IMR-90 (cell line): ENCODE data around the gene FGA. TPM values are rescaled to one million over a fixed set of nuclear protein-coding genes. Genes with fewer than 3 reads are reported as not detected.

Experiments
- ATAC-seq: fragments of 200-7000 bp; cut with Tn5 transposase; 2 replicates; pipeline ENCODE4 v1.9.1; 2020; ENCODE audit warnings: low read depth, mild to moderate bottlenecking, moderate library complexity
- BruUV-seq: library from RNA; stranded (reverse); fragments of 400-500 nt; replicated peaks from 2 replicates; lab custom pipeline; 2021; lab: Mats Ljungman, UMichigan
- CTCF ChIA-PET: fragments of 300-600 bp; formaldehyde crosslinking; extraction: SDS; loops from one replicate; lab custom pipeline; 2021; ENCODE audit warnings: antibody characterized with exemption; lab: Yijun Ruan, JAX
- POLR2A ChIA-PET: fragments of 300-600 bp; sonication (Branson Sonifier 250); formaldehyde crosslinking; loops from one replicate; lab custom pipeline; 2022; ENCODE audit warnings: antibody characterized with exemption; ENCODE audit not compliant: unreplicated experiment; lab: Charles Lee
- DNase-seq: peaks from one replicate; pipeline ENCODE4 v3.0.0; 2013
- H2AFZ ChIP-seq: replicated peaks from 2 replicates; pipeline ENCODE3; 2013; ENCODE audit warnings: low read length, mild to moderate bottlenecking; ENCODE audit not compliant: poor library complexity
- H2AK5ac ChIP-seq: 2 replicates; pipeline ENCODE4 v1.6.1; 2013; ENCODE audit warnings: low read depth, low read length, inconsistent platforms
- H2AK9ac ChIP-seq: replicated peaks from 2 replicates; pipeline ENCODE3; 2013; ENCODE audit warnings: mild to moderate bottlenecking, low read depth, low read length, moderate library complexity; ENCODE audit not compliant: poor library complexity
- H2BK120ac ChIP-seq: 2 replicates; pipeline ENCODE4 v1.6.1; 2013; ENCODE audit warnings: low read depth, low read length, inconsistent platforms
- H2BK15ac ChIP-seq: 3 replicates; pipeline ENCODE4 v1.6.1; 2013; ENCODE audit warnings: low read depth, low read length, inconsistent platforms
- H2BK20ac ChIP-seq: 2 replicates; pipeline ENCODE4 v1.6.1; 2013; ENCODE audit warnings: low read depth, mild to moderate bottlenecking, inconsistent platforms, low read length, moderate library complexity
- H2BK5ac ChIP-seq: 2 replicates; pipeline ENCODE4 v1.6.1; 2013; ENCODE audit warnings: mild to moderate bottlenecking, low read depth, low read length, inconsistent platforms; ENCODE audit not compliant: poor library complexity, severe bottlenecking
- H3K14ac ChIP-seq: replicated peaks from 2 replicates; pipeline ENCODE4 v1.6.1; 2013; ENCODE audit warnings: low read depth, low read length, inconsistent platforms
- H3K18ac ChIP-seq: 2 replicates; pipeline ENCODE4 v1.6.1; 2013; ENCODE audit warnings: low read depth, low read length, control low read depth
- H3K23ac ChIP-seq: 2 replicates; pipeline ENCODE4 v1.6.1; 2013; ENCODE audit warnings: low read depth, low read length, inconsistent platforms
- H3K27ac ChIP-seq: 2 replicates; pipeline ENCODE4 v1.5.1; 2013; ENCODE audit warnings: mild to moderate bottlenecking, control low read depth, low read length; ENCODE audit not compliant: insufficient read depth
- H3K27me3 ChIP-seq: 2 replicates; pipeline ENCODE4 v1.6.1; 2013; ENCODE audit warnings: low read length; ENCODE audit not compliant: control insufficient read depth, insufficient read depth
- H3K36me3 ChIP-seq: 2 replicates; pipeline ENCODE4 v1.6.1; 2013; ENCODE audit warnings: low read length, mixed read lengths; ENCODE audit not compliant: control insufficient read depth, insufficient read depth
- H3K4ac ChIP-seq: 2 replicates; pipeline ENCODE4 v1.6.1; 2013; ENCODE audit warnings: low read depth, low read length, inconsistent platforms
- H3K4me1 ChIP-seq: 2 replicates; pipeline ENCODE4 v1.6.1; 2013; ENCODE audit warnings: low read length, mixed read lengths; ENCODE audit not compliant: control insufficient read depth, insufficient read depth
- H3K4me2 ChIP-seq: 2 replicates; pipeline ENCODE4 v1.6.1; 2013; ENCODE audit warnings: low read depth, mild to moderate bottlenecking, control low read depth, low read length, moderate library complexity
- H3K4me3 ChIP-seq: 2 replicates; pipeline ENCODE4 v1.5.1; 2013; ENCODE audit warnings: low read depth, mild to moderate bottlenecking, control low read depth, low read length, moderate library complexity; ENCODE audit not compliant: insufficient read depth
- H3K56ac ChIP-seq: 2 replicates; pipeline ENCODE4 v1.6.1; 2013; ENCODE audit warnings: low read length, inconsistent platforms; ENCODE audit not compliant: insufficient read depth; ENCODE audit errors: extremely low read depth
- H3K79me1 ChIP-seq, 2 experiments: 2 replicates each; pipeline ENCODE4 v1.6.1; 2013; ENCODE audit warnings: low read length in 2 of 2, inconsistent platforms in 1 of 2, low read depth in 1 of 2
- H3K9ac ChIP-seq: 2 replicates; pipeline ENCODE4 v1.6.1; 2013; ENCODE audit warnings: low read depth, low read length, control low read depth
- H3K9me1 ChIP-seq: 2 replicates; pipeline ENCODE4 v1.6.1; 2013; ENCODE audit warnings: low read length, inconsistent platforms; ENCODE audit not compliant: insufficient read depth
- H3K9me3 ChIP-seq: 2 replicates; pipeline ENCODE4 v1.6.1; 2013; ENCODE audit warnings: low read length; ENCODE audit not compliant: control insufficient read depth, insufficient read depth
- H4K20me1 ChIP-seq: 2 replicates; pipeline ENCODE4 v1.6.1; 2013; ENCODE audit warnings: low read length, inconsistent platforms; ENCODE audit not compliant: insufficient read depth
- H4K5ac ChIP-seq: 2 replicates; pipeline ENCODE4 v1.6.1; 2013; ENCODE audit warnings: mild to moderate bottlenecking, low read depth, low read length, control low read depth
- H4K8ac ChIP-seq, 2 experiments: 2 replicates each; pipeline ENCODE4 v1.6.1; 2013; ENCODE audit warnings: low read depth in 2 of 2, low read length in 2 of 2, control low read depth in 1 of 2, inconsistent platforms in 1 of 2
- H4K91ac ChIP-seq: 2 replicates; pipeline ENCODE4 v1.6.1; 2013; ENCODE audit warnings: low read depth, low read length, inconsistent platforms; ENCODE audit not compliant: insufficient read depth
- CEBPB ChIP-seq: IDR thresholded peaks from 2 replicates; pipeline ENCODE4 v1.6.1; 2012; ENCODE audit warnings: low read depth, low read length, improper control_type of control experiment
- CHD1 ChIP-seq: IDR thresholded peaks from 2 replicates; pipeline ENCODE4 v1.6.1; 2012; ENCODE audit warnings: low read depth, low read length, improper control_type of control experiment
- ELK1 ChIP-seq: fragments of 150-350 bp; IDR thresholded peaks from 2 replicates; pipeline ENCODE4 v1.6.1; 2016; ENCODE audit warnings: low read depth, mild to moderate bottlenecking, low read length, moderate library complexity, borderline replicate concordance
- FOS ChIP-seq: fragments of 150-350 bp; IDR thresholded peaks from 2 replicates; pipeline ENCODE4 v1.6.1; 2016; ENCODE audit warnings: low read depth, low read length
- MAFK ChIP-seq: IDR thresholded peaks from 2 replicates; pipeline ENCODE4 v1.6.1; 2012; ENCODE audit warnings: low read depth, low read length, improper control_type of control experiment
- POLR2A ChIP-seq: IDR thresholded peaks from 2 replicates; pipeline ENCODE4 v1.6.1; 2012; ENCODE audit warnings: mild to moderate bottlenecking, low read depth, low read length
- SMC3 ChIP-seq: fragments of 150-350 bp; IDR thresholded peaks from 2 replicates; pipeline ENCODE4 v1.6.1; 2016; ENCODE audit warnings: low read depth, mild to moderate bottlenecking, antibody characterized with exemption, low read length, moderate library complexity
- WGBS, 2 experiments: methylation state at CpG; one replicate each; pipeline versions ENCODE4 v1.1.5 to v1.1.7; 2013; ENCODE audit warnings: missing lambda C conversion rate in 2 of 2; ENCODE audit not compliant: insufficient read length in 1 of 2; ENCODE audit errors: extremely low coverage in 2 of 2; 5-methylcytosine and 5-hydroxymethylcytosine counted together
- dilution Hi-C: fragments of 300-500 bp; cut with HindIII; formaldehyde crosslinking; loops from one replicate; pipeline ENCODE4 v1.14.3; 2018; ENCODE audit warnings: low sequenced_read_pairs; ENCODE audit not compliant: unreplicated experiment
- in situ Hi-C: fragments of 300-500 bp; cut with MboI; formaldehyde crosslinking; loops from 3 replicates; pipeline ENCODE4 v1.14.3; 2019; ENCODE audit warnings: low sequenced_read_pairs, inconsistent platforms, mixed read lengths
- intact Hi-C: fragments of 100-400 bp; cut with micrococcal nuclease; formaldehyde crosslinking; loops from 2 replicates; pipeline ENCODE4 v1.10.0; 2022
- polyA plus RNA-seq, 3 experiments: library from polyadenylated mRNA; depleted of rRNA; stranded (reverse); fragments of >200 nt; gene quantifications; 2 replicates each; pipeline ENCODE4 v1.2.3, GENCODE V29; 2012; ENCODE audit warnings: low replicate concordance in 1 of 3
- total RNA-seq: library from RNA; depleted of rRNA; stranded (reverse); fragments of >200 nt; gene quantifications from 2 replicates; pipeline ENCODE4 v1.2.3, GENCODE V29; 2012

FGA gene
- total and polyA plus RNA-seq, 2 of the 4 experiments (the other 2 are of a cell fraction): not detected

GRCh38 chr4:154616731-154617130 is 26.2 kb upstream of the FGA start:
- Histone ChIP-seq H4K5ac (no peak overlapping the region), H4K91ac (no peak overlapping the region), H4K8ac (no peak overlapping the region), H3K27ac (no peak overlapping the region), H3K79me1 (no peaks in the 10 kb centered on the region), H3K9ac (no peak overlapping the region), H2AK5ac (no peak overlapping the region), H3K9me3 (no peaks in the 10 kb centered on the region), H2AK9ac (no peak overlapping the region), H3K14ac (no peak overlapping the region), H3K9me1 (no peaks in the 10 kb centered on the region), H3K23ac (no peak overlapping the region), H3K4ac (no peak overlapping the region), H3K27me3 (no peaks in the 10 kb centered on the region; the same call in 1 of the 2 replicates), H3K18ac (no peak overlapping the region), H2BK15ac (no peak overlapping the region), H3K56ac (no peak overlapping the region), H2BK5ac (no peak overlapping the region), H2BK120ac (no peak overlapping the region), H4K20me1 (no peaks in the 10 kb centered on the region), H3K4me2 (no peak overlapping the region), H3K36me3 (no peaks in the 10 kb centered on the region), H2BK20ac (no peak overlapping the region), H3K4me3 (no peak overlapping the region), H2AFZ (no peak overlapping the region), H3K4me1 (no peaks in the 10 kb centered on the region)
- no TSS peak for BruUV-seq
- CTCF ChIA-PET: no interaction called here
- POLR2A ChIA-PET: no interaction called here
- TF ChIP-seq CEBPB: no peak
- no peak for TF ChIP-seq ELK1
- TF ChIP-seq CHD1: no peak
- no peak for TF ChIP-seq SMC3
- TF ChIP-seq POLR2A: no peak
- TF ChIP-seq MAFK: no peak
- no peak for TF ChIP-seq FOS
- in situ Hi-C loops: loop anchor here (5.0 kb wide), 1 partner anchor 64 kb away; the partner anchor contains the start of gene PLRG1
- no peak for DNase-seq
- no peak for ATAC-seq
- dilution Hi-C loops: no loop called here
- no CpG with 5 or more reads among the region's 2 CpGs for WGBS, 2 experiments
- intact Hi-C loops: no loop called here
